GM08714 (cell line): Measurements from ENCODE around the gene CD37.

Experiments
- H3K4me3 ChIP-seq: fragments of 200-500 bp; sonication (Bioruptor generic); 2 replicates; pipeline ENCODE4 v1.5.1; 2014; ENCODE audit warnings: mild to moderate bottlenecking, low read length, inconsistent platforms
- ZNF274 ChIP-seq: IDR thresholded peaks from 2 replicates; pipeline ENCODE4 v1.6.1; 2012; ENCODE audit warnings: mild to moderate bottlenecking, low read depth, low read length

The CD37 gene

GRCh38 chr19:49348305-49349189 is 13.3 kb downstream of the CD37 start:
- no peak overlapping the region for H3K4me3 ChIP-seq
- TF ChIP-seq ZNF274 = no peak

GRCh38 chr19:49349567-49349966 is 14.4 kb downstream of the CD37 start:
- TF ChIP-seq ZNF274 = no peak
- H3K4me3 ChIP-seq = no peak overlapping the region

GRCh38 chr19:49355909-49356353 is 20.7 kb downstream of the CD37 start:
- no peak overlapping the region for H3K4me3 ChIP-seq
- TF ChIP-seq ZNF274 = no peak

GRCh38 chr19:49356382-49356781 is 21.2 kb downstream of the CD37 start:
- H3K4me3 ChIP-seq = no peak overlapping the region
- TF ChIP-seq ZNF274 = no peak

GRCh38 chr19:49357186-49357585 is 22.0 kb downstream of the CD37 start:
- H3K4me3 ChIP-seq = no peak overlapping the region
- TF ChIP-seq ZNF274 = no peak

GRCh38 chr19:49359851-49360820 is 24.9 kb downstream of the CD37 start:
- TF ChIP-seq ZNF274 = no peak
- no peak overlapping the region for H3K4me3 ChIP-seq

- H3K4me3 ChIP-seq = peak overlapping the region; percentile 11; the same call in 1 of the 2 replicates
- TF ChIP-seq ZNF274 = no peak
These were observed 26.3 kb downstream of the CD37 start for GRCh38 chr19:49361438-49362047.

- H3K4me3 ChIP-seq = peak within 1 kb of the TSS; percentile 11; the same call in 1 of the 2 replicates
- TF ChIP-seq ZNF274 = no peak
These were observed 27.1 kb downstream of the CD37 start, which contains the start of gene TEAD2 for GRCh38 chr19:49362048-49362928. TSS of gene TEAD2 (minus strand) at chr19:49362416. CDS start at chr19:49360075, 2,341 bp downstream.

- H3K4me3 ChIP-seq = no peak overlapping the region
- TF ChIP-seq ZNF274 = no peak
These were observed 27.7 kb downstream of the CD37 start for GRCh38 chr19:49362929-49363267.

- no peak within 1 kb of the TSS; the same call in 1 of the 2 replicates for H3K4me3 ChIP-seq
- no peak for TF ChIP-seq ZNF274
These were observed 28.3 kb downstream of the CD37 start, which contains the start of gene DKKL1 for GRCh38 chr19:49363268-49364082. TSS of gene DKKL1 (plus strand) at chr19:49363877. CDS start at chr19:49363999, 122 bp downstream.

GRCh38 chr19:49364083-49364737 is 29.0 kb downstream of the CD37 start:
- no peak for TF ChIP-seq ZNF274
- no peak overlapping the region; the same call in 1 of the 2 replicates for H3K4me3 ChIP-seq

- no peak overlapping the region for H3K4me3 ChIP-seq
- no peak for TF ChIP-seq ZNF274
These were observed 30.9 kb downstream of the CD37 start for GRCh38 chr19:49366110-49366509.
